GM21515 (cell line): ENCODE data around the gene HS2ST1.
A peak's percentile ranks its signal among the peaks of the same experiment; 100 is the strongest.
"Not testable (repeated sequence)": the region's sequence is repeated elsewhere in the genome, so short reads cannot be mapped to it uniquely, and the experiment has no call there.

Experiments
- ATAC-seq: cut with Tn5 transposase; IDR thresholded peaks from one replicate; pipeline ENCODE4 v1.9.1; 2021; ENCODE audit not compliant: unreplicated experiment

Gene HS2ST1

GRCh38 chr1:87004857-87005256 is 90.4 kb downstream of the HS2ST1 start:
- no peak for ATAC-seq

DNA sequence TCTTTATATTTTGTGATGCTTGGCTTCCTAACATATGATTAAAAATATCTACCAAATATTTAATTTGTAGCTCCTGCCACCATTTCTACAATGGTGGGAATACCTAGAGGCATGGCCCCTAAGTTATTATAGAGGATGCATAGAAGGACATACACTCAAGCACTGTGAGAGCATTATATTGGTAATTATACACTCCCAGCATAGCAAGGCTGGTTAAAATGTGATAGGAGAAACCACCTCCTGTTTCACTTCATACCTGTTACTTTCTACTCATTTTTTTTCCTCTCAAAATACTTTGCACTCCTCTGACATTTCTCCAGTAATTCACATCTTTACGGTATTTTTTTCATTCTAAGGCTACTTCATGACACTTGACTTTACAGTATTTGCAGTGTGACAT is 92.9 kb downstream of the HS2ST1 start:
- no peak for ATAC-seq

- not testable (repeated sequence) for ATAC-seq
Measured at GRCh38 chr1:87013385-87013784, 99.0 kb downstream of the HS2ST1 start.

DNA sequence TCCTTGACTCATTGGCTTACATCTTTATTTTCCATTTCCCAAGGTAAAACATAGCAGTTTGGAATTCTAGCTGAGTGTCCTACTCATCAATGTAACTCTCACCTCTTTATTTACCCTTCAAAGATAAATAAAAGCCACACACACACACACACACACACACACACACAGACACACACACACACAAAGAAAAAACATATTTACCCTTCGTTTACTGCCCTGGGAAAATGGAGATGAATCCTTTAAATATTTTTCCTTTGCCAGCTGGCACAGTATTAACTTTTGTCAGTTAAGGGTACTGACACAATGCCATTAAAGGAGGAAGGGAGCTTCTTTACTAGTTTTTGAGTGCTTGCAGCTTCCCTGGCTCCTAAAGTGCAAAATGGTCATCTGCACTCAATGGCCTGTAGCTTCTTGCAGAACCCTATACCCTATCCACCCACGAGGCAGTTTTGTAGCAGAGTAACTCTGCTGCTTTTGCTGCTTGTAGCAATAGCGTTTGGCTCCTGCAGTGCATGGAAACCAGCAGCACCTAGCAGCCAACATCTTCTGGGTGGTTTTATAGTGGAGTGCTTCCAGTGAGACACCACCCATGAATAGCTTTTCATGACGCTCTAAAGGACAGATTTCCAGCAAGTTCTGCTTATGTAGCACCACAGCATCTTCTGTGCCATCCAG is 103.7 kb downstream of the HS2ST1 start:
- no peak for ATAC-seq

- ATAC-seq = no peak
Measured at GRCh38 chr1:87023326-87023725, 108.9 kb downstream of the HS2ST1 start.

GRCh38 chr1:87024936-87025540 is 110.6 kb downstream of the HS2ST1 start:
- ATAC-seq = peak; percentile 76

DNA sequence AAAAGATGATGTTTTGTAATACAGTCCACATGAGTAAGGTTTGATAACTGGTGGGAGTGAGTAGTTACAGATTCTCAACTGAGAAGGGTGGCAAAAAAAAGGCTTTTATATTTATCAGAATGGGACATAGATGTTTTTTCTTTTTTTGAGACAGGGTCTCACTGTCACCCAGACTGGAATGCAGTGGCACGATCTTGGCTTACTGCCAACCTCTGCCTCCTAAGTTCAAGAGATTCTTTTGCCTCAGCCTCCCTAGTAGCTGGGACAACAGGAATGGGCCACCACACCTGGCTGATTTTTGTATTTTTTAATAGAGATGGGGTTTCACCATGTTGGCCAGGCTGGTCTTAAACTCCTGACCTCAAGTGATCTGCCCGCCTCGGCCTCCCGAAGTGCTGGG is 113.1 kb downstream of the HS2ST1 start:
- ATAC-seq = not testable (repeated sequence)

DNA sequence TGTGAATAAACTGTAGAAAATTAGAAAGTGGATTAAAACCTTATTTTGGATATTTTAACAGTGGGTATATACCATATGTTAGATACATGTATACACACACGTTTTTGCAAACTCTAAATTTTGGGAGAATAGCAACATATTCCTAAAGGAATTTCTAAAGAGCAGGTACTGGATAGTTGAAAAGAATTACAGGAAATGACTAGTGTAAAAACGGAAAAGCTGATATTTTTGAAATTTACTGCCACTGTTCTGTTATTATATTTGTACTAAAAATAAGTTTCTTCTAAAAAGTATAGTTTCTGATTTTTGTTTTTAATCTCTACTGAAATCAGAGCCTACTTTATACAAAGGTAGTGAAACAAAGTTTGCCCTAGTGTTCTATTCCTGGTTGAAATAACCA is 114.1 kb downstream of the HS2ST1 start:
- no peak for ATAC-seq

DNA sequence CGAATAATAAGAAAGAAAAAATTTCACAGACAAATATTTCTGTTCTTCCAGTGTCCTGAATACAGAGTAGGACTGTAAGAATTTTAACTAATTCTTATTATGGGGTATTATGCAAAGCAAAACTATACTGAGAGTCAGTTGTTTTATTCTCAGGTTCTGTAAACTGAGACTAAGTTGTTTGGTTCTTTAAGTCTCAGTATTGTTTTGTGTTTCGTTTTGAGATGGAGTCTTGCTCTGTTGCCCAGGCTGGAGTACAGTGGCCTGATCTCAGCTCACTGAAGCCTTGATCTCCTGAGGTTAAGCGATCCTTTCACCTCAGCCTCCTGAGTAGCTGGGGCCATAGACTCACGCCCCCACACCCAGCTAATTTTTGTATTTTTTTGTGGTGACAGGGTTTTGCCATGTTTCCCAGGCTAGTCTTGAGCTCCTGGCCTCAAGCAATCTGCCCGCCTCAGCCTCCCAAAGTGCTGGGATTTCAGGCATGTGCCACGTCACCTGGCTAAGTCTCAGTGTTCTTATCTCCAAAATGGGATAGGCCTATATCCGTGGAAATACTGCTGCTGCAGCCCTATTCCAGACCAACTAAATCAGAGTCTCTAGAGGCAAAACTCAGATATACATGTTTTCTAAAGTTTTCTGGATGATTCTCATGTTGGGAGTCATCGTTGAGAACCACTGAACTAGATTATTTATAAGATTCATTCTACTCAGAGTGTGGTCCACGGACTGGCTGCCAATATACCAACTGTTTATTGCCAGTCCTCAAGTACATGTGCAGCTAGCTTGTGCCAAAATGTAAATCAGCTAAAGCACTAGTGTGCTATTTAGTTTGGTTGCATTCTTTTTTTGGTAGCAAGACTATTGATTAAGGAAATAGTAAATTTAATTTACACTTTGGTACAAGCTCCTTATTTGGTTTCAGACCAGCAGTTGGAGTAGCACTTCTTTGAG is 116.6 kb downstream of the HS2ST1 start:
- ATAC-seq = peak; percentile 88

- ATAC-seq = no peak
Measured at GRCh38 chr1:87034351-87034750, 119.9 kb downstream of the HS2ST1 start.

- ATAC-seq = no peak
Measured at GRCh38 chr1:87039096-87039495, 124.7 kb downstream of the HS2ST1 start.

DNA sequence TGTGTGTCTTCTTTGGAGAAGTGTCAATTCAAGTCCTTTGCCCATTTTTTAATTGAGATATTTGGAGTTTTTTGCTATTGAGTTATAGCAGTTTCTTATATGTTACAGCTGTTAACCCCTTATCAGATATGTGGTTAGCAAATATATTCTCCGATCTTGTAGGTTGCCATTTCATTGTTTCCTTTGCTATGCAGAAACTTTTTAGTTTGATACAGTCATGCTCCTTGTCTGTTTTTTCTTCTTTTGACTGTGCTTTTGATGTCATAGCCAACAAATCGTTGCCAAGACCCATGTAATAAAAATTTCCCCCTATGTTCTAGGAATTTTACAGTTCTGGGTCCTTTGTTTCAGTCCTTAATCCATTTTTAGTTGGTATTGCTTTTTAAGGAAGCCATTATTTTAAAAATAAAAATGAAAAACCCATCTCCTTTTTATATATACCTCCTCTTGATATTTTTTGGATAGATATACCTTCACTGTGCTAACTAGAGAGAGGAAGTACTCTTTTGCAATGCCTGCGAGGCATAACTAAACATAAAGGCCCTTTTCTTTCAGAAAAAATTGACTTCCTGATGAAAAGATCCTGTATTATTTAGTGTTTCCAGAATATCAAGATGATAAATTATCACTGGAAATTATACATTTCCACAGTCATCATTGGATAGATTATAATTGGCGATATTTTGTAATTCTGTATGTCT is 127.8 kb downstream of the HS2ST1 start:
- no peak for ATAC-seq

DNA sequence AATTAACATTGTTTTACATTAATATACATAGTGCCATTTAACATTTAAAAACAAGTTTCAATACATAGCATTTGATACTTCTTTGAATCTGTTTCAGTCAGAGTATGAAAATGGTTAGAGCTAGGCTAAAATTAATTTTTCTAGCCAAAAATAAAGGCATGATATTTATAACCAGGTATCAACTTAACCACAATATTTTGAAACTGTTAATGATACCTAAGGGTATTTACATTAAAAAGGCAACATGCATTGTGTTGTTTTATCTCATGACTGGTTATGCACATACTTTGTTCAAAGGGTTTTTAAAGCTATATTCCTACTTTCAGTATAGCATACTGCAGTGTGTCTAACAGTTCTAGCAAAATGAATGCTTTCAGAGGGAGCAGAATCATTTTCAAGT is 130.0 kb downstream of the HS2ST1 start:
- peak; percentile 37 for ATAC-seq

GRCh38 chr1:87044840-87045239 is 130.4 kb downstream of the HS2ST1 start:
- peak; percentile 41 for ATAC-seq

DNA sequence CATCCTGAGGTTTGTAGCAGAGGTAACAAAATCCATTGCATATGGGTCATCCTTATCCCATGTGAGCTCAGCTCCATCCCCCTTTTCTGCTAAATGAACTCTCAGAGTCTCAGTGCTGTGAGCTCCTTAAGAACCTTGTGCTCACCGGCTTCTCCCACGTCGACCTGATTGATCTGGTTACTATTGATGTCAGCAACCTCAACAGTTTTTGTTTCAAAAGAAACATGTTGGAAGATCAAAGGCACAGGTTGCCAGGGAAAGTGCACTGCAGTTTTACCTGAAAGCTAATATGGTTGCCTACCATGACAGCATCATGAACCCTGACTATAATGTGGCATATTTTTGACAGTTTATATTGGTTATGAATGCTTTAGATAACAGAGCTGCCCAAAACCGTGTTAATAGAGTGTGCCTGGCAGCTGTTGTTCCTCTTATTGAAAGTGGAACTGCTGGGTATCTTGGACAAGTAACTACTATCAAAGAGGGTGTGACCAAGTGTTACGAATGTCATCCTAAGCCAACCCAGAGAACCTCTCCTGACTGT is 131.4 kb downstream of the HS2ST1 start:
- no peak for ATAC-seq

GRCh38 chr1:87046951-87047350 is 132.5 kb downstream of the HS2ST1 start:
- no peak for ATAC-seq

- no peak for ATAC-seq
Measured at GRCh38 chr1:87048237-87048636, 133.8 kb downstream of the HS2ST1 start.

DNA sequence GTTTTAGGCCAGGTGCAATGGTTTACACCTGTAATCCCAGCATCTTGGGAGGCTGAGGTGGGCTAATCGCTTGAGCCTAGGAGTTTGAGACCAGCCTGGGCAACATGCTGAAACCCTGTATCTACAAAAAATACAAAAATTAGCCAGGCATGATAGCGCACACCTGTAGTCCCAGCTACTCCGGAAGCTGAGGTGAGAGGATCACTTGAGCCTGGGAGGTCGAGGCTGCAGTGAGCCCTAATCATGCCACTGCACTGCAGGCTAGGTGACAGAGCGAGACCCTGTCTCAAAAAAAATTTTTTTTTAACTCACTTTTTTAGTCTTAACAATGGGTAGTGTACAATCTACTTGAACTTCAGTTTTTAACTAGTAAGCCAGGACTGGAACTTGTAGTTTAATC is 137.5 kb downstream of the HS2ST1 start:
- ATAC-seq = no peak

GRCh38 chr1:87052400-87052799 is 138.0 kb downstream of the HS2ST1 start:
- ATAC-seq = no peak

GRCh38 chr1:87052961-87053360 is 138.5 kb downstream of the HS2ST1 start:
- ATAC-seq = no peak

- no peak for ATAC-seq
Measured at GRCh38 chr1:87053446-87053845, 139.0 kb downstream of the HS2ST1 start.
